ENCODE data around the gene COL4A4. TPM values are rescaled to one million over a fixed set of nuclear protein-coding genes. Genes with fewer than 3 reads are reported as not detected.

The COL4A4 gene
- total and polyA plus RNA-seq, 2 of the 4 experiments (the other 2 are of a cell fraction), result 0.02 TPM; not detected in 1

- Histone ChIP-seq H4K8ac (ENCODE audit: low read depth in 2 of 2, low read length in 2 of 2) (no peak overlapping the region), H3K9me3 (ENCODE audit: control insufficient read depth, insufficient read depth, low read length) (peaks cover 2% of the 10 kb centered on the region; the same call in 1 of the 2 replicates), H3K27ac (ENCODE audit: insufficient read depth, low read length) (no peak overlapping the region), H2AFZ (replicated peaks; ENCODE audit: low read length, poor library complexity) (no peak overlapping the region), H2AK5ac (ENCODE audit: low read depth, low read length) (no peak overlapping the region), H3K56ac (ENCODE audit: extremely low read depth, insufficient read depth, low read length) (no peak overlapping the region), H3K79me1 (ENCODE audit: low read depth in 1 of 2, low read length in 2 of 2) (no peaks in the 10 kb centered on the region), H4K91ac (ENCODE audit: insufficient read depth, low read depth, low read length) (no peak overlapping the region), H3K9ac (ENCODE audit: low read depth, low read length) (no peak overlapping the region), H3K4me3 (ENCODE audit: insufficient read depth, low read depth, low read length) (no peak overlapping the region), H2BK5ac (ENCODE audit: low read depth, low read length, poor library complexity, severe bottlenecking) (no peak overlapping the region), H3K36me3 (ENCODE audit: control insufficient read depth, insufficient read depth, low read length) (no peaks in the 10 kb centered on the region), H3K4me1 (ENCODE audit: control insufficient read depth, insufficient read depth, low read length) (no peaks in the 10 kb centered on the region; the same call in 1 of the 2 replicates), H2AK9ac (replicated peaks; ENCODE audit: low read depth, low read length, poor library complexity) (no peak overlapping the region), H4K5ac (ENCODE audit: low read depth, low read length) (no peak overlapping the region), H3K9me1 (ENCODE audit: insufficient read depth, low read length) (no peaks in the 10 kb centered on the region), H3K4me2 (ENCODE audit: low read depth, low read length) (no peak overlapping the region), H2BK15ac (ENCODE audit: low read depth, low read length) (no peak overlapping the region), H3K18ac (ENCODE audit: low read depth, low read length) (no peak overlapping the region), H4K20me1 (ENCODE audit: insufficient read depth, low read length) (no peaks in the 10 kb centered on the region), H2BK120ac (ENCODE audit: low read depth, low read length) (no peak overlapping the region), H2BK20ac (ENCODE audit: low read depth, low read length) (no peak overlapping the region), H3K27me3 (ENCODE audit: control insufficient read depth, insufficient read depth, low read length) (peaks cover 27% of the 10 kb centered on the region), H3K23ac (ENCODE audit: low read depth, low read length) (no peak overlapping the region), H3K4ac (ENCODE audit: low read depth, low read length) (no peak overlapping the region), H3K14ac (replicated peaks; ENCODE audit: low read depth, low read length) (no peak overlapping the region)
- no peak for ATAC-seq (ENCODE audit: low read depth)
- dilution Hi-C loops (cut with HindIII; ENCODE audit: low sequenced_read_pairs, unreplicated experiment) (no loop called here), in situ Hi-C loops (cut with MboI; ENCODE audit: low sequenced_read_pairs) (no loop called here), intact Hi-C loops (cut with micrococcal nuclease) (no loop called here)
- ChIA-PET POLR2A (ENCODE audit: unreplicated experiment) (no interaction called here), CTCF (no interaction called here)
- no peak for TF ChIP-seq MAFK (IDR thresholded peaks at IDR 0.05; ENCODE audit: low read depth, low read length)
- TF ChIP-seq FOS (IDR thresholded peaks at IDR 0.05; ENCODE audit: low read depth, low read length), result no peak
- no peak for TF ChIP-seq RFX5 (IDR thresholded peaks at IDR 0.05; ENCODE audit: low read depth, low read length)
- no peak for TF ChIP-seq POLR2A (IDR thresholded peaks at IDR 0.05; ENCODE audit: low read depth, low read length)
- TF ChIP-seq MXI1 (IDR thresholded peaks at IDR 0.05; ENCODE audit: borderline replicate concordance, low read depth, low read length), result no peak
- TF ChIP-seq BHLHE40 (IDR thresholded peaks at IDR 0.05; ENCODE audit: low read depth, low read length), result no peak
- TF ChIP-seq CHD1 (IDR thresholded peaks at IDR 0.05; ENCODE audit: low read depth, low read length), result no peak
- no peak for TF ChIP-seq CTCF (conservative IDR thresholded peaks at IDR 0.05; ENCODE audit: low read depth, low read length)
- no peak for TF ChIP-seq MAZ (IDR thresholded peaks at IDR 0.05; ENCODE audit: borderline replicate concordance, low read depth, low read length)
- no peak for TF ChIP-seq RAD21 (IDR thresholded peaks at IDR 0.05; ENCODE audit: low read length)
- no peak for TF ChIP-seq NFE2L2 (IDR thresholded peaks at IDR 0.05; ENCODE audit: low read depth, low read length)
- TF ChIP-seq USF2 (IDR thresholded peaks at IDR 0.05; ENCODE audit: low read depth, low read length), result no peak
- no peak for TF ChIP-seq ELK1 (IDR thresholded peaks at IDR 0.05; ENCODE audit: borderline replicate concordance, low read depth, low read length)
- TF ChIP-seq SMC3 (IDR thresholded peaks at IDR 0.05; ENCODE audit: low read depth, low read length), result no peak
- no peak for DNase-seq
- no TSS peak for BruUV-seq (replicated peaks)
Measured at GRCh38 chr2:227161947-227162346, 2.1 kb downstream of the COL4A4 start.
